ENCODE results near the gene RPS6KA1. TPM values are rescaled to one million over a fixed set of nuclear protein-coding genes. Genes with fewer than 3 reads are reported as not detected.

RPS6KA1 gene
- total and polyA plus RNA-seq, 9 of the 15 experiments (the other 6 are each of a cell fraction or from before 2014, with no cell fraction given) = 2.4 to 61.0 (median 35.5) TPM

DNA sequence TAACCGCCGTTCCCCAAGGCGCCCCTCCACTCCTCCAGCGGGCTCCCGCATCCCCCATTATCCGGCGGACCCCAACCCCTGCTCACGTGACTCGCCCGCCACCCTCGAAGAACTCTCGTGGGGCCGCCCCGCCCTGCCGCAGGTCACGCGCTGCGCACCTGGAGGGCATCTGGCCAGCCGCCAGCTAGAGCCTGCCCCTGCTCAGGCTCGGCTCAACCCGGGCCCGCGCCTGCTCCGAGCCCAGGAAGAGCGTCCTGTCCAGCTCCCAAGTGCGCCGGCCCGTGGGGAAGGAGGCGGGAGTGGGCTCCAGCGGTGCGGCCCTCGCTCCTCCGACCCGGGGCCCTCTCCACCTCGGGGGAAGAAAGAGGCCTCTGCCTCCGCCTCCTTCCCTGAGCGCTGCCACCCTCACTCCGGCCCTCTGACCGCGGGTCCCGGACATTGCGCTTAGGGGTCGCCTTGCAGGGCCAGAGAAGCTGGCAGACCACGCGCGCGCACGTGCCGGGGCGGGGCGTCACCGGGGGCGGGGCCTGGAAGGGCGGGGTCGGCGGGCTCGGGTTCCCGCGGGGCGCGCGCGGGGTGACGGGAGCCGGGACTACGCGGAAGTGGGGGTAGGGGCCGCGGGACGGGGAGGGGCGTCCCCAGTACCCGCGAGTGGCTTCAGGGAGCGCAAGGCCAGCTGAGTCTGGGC, 28.9 kb upstream of the RPS6KA1 start (continued):
- TF ChIP-seq ZC3H4 (CRISPR knock-in tag; IDR thresholded peaks at IDR 0.05; ENCODE audit: borderline replicate concordance) = peak; percentile 27; the same call in 1 of the 2 replicates
- TF ChIP-seq, protein P1, sequence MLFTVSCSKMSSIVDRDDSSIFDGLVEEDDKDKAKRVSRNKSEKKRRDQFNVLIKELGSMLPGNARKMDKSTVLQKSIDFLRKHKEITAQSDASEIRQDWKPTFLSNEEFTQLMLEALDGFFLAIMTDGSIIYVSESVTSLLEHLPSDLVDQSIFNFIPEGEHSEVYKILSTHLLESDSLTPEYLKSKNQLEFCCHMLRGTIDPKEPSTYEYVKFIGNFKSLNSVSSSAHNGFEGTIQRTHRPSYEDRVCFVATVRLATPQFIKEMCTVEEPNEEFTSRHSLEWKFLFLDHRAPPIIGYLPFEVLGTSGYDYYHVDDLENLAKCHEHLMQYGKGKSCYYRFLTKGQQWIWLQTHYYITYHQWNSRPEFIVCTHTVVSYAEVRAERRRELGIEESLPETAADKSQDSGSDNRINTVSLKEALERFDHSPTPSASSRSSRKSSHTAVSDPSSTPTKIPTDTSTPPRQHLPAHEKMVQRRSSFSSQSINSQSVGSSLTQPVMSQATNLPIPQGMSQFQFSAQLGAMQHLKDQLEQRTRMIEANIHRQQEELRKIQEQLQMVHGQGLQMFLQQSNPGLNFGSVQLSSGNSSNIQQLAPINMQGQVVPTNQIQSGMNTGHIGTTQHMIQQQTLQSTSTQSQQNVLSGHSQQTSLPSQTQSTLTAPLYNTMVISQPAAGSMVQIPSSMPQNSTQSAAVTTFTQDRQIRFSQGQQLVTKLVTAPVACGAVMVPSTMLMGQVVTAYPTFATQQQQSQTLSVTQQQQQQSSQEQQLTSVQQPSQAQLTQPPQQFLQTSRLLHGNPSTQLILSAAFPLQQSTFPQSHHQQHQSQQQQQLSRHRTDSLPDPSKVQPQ (CRISPR knock-in tag; IDR thresholded peaks at IDR 0.05; ENCODE audit: borderline replicate concordance) = peak; percentile 77; the same call in 1 of the 2 replicates
- TF ChIP-seq KLF13 (tag; IDR thresholded peaks at IDR 0.05; ENCODE audit: borderline replicate concordance, low read depth) = no peak
- TF ChIP-seq PRMT5 (CRISPR knock-in tag; IDR thresholded peaks at IDR 0.05) = 0 out of 2 replicates have a peak, but pooled peaks have one; percentile 79
- peak; percentile 94 for TF ChIP-seq LCOR (CRISPR knock-in tag; IDR thresholded peaks at IDR 0.05)
- no peak for TF ChIP-seq TCFL5 (CRISPR knock-in tag; conservative IDR thresholded peaks at IDR 0.05)
- peak; percentile 97 for TF ChIP-seq EP400 (IDR thresholded peaks at IDR 0.05)
- no peak for TF ChIP-seq CC2D1A (IDR thresholded peaks at IDR 0.05)
- TF ChIP-seq, protein P2, sequence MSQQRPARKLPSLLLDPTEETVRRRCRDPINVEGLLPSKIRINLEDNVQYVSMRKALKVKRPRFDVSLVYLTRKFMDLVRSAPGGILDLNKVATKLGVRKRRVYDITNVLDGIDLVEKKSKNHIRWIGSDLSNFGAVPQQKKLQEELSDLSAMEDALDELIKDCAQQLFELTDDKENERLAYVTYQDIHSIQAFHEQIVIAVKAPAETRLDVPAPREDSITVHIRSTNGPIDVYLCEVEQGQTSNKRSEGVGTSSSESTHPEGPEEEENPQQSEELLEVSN (IDR thresholded peaks at IDR 0.05; ENCODE audit: borderline replicate concordance in 1 of 2, extremely low read depth in 1 of 2, insufficient read depth in 1 of 2, insufficient read length in 1 of 2, low read depth in 1 of 2, low read length in 1 of 2, poor library complexity in 1 of 2, severe bottlenecking in 1 of 2) = peak; percentile 53 to 93
- TF ChIP-seq MIER1 (IDR thresholded peaks at IDR 0.05; ENCODE audit: low read depth) = peak; percentile 46; the same call in 1 of the 2 replicates
- peak; percentile 93 for TF ChIP-seq ELF2 (CRISPR knock-in tag; IDR thresholded peaks at IDR 0.05)
- 0 out of 2 replicates have a peak, but pooled peaks have one; percentile 50 for TF ChIP-seq HDAC8 (tag; IDR thresholded peaks at IDR 0.05)
- TF ChIP-seq FOXM1 (IDR thresholded peaks at IDR 0.05; ENCODE audit: low read depth) = no peak
- peak; percentile 42; the same call in 1 of the 2 replicates for TF ChIP-seq FOXM1 (CRISPR knock-in tag; IDR thresholded peaks at IDR 0.05; ENCODE audit: low read depth)
- TF ChIP-seq HNRNPK (IDR thresholded peaks at IDR 0.05; ENCODE audit: low read depth, low read length, poor library complexity, severe bottlenecking) = peak; percentile 39
- TF ChIP-seq NCOA1 (IDR thresholded peaks at IDR 0.05; ENCODE audit: low read depth) = no peak
- no peak for TF ChIP-seq TAF7 (tag; IDR thresholded peaks at IDR 0.05)
- TF ChIP-seq ZC3H8 (IDR thresholded peaks at IDR 0.05) = no peak
- TF ChIP-seq HDAC2 (IDR thresholded peaks at IDR 0.05) = peak; percentile 62; the same call in 1 of the 2 replicates
- peak; percentile 94 for TF ChIP-seq TOE1 (IDR thresholded peaks at IDR 0.05; ENCODE audit: borderline replicate concordance)
- no peak; the same call in 1 of the 2 replicates for TF ChIP-seq TOE1 (CRISPR knock-in tag; IDR thresholded peaks at IDR 0.05; ENCODE audit: borderline replicate concordance, low read depth)
- TF ChIP-seq, protein P3, sequence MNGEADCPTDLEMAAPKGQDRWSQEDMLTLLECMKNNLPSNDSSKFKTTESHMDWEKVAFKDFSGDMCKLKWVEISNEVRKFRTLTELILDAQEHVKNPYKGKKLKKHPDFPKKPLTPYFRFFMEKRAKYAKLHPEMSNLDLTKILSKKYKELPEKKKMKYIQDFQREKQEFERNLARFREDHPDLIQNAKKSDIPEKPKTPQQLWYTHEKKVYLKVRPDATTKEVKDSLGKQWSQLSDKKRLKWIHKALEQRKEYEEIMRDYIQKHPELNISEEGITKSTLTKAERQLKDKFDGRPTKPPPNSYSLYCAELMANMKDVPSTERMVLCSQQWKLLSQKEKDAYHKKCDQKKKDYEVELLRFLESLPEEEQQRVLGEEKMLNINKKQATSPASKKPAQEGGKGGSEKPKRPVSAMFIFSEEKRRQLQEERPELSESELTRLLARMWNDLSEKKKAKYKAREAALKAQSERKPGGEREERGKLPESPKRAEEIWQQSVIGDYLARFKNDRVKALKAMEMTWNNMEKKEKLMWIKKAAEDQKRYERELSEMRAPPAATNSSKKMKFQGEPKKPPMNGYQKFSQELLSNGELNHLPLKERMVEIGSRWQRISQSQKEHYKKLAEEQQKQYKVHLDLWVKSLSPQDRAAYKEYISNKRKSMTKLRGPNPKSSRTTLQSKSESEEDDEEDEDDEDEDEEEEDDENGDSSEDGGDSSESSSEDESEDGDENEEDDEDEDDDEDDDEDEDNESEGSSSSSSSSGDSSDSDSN (IDR thresholded peaks at IDR 0.05; ENCODE audit: borderline replicate concordance in 1 of 2, low read depth in 2 of 2, low read length in 2 of 2) = peak in 1 of 2 experiments; percentile 86; a peak in 3 of 4 replicates
- TF ChIP-seq TBP (optimal IDR thresholded peaks at IDR 0.05; ENCODE audit: low read depth, low read length) = peak; percentile 76
